WERI-Rb-1 (cell line): ENCODE results near the gene MOSPD3.
A peak's percentile ranks its signal among the peaks of the same experiment; 100 is the strongest.

Experiments used
- DNase-seq: peaks from one replicate; pipeline ENCODE4 v3.0.0-alpha.2; 2020
- H3K27ac ChIP-seq: fragments of 250-450 bp; sonication (Bioruptor Pico); 2 replicates; pipeline ENCODE4 v1.5.1; 2020; ENCODE audit warnings: mild to moderate bottlenecking, moderate library complexity
- H3K27me3 ChIP-seq: fragments of 250-450 bp; sonication (Bioruptor Pico); 2 replicates; pipeline ENCODE4 v1.5.1; 2021; ENCODE audit warnings: mild to moderate bottlenecking, low read depth, moderate library complexity; ENCODE audit not compliant: insufficient read depth, severe bottlenecking
- H3K36me3 ChIP-seq: fragments of 250-450 bp; sonication (Bioruptor Pico); 2 replicates; pipeline ENCODE4 v1.5.1; 2020; ENCODE audit warnings: mild to moderate bottlenecking, moderate library complexity
- H3K4me3 ChIP-seq: 2 replicates; pipeline ENCODE4 v1.5.1; 2011; ENCODE audit warnings: low read depth, mild to moderate bottlenecking, control low read depth, low read length
- H3K9me3 ChIP-seq: fragments of 250-450 bp; sonication (Bioruptor Pico); 2 replicates; pipeline ENCODE4 v1.5.1; 2021; ENCODE audit warnings: mild to moderate bottlenecking, moderate library complexity; ENCODE audit not compliant: severe bottlenecking
- TF ChIP-seq, protein P1 (sequence below): IDR thresholded peaks from 2 replicates; pipeline ENCODE4 v1.5.1; 2011; ENCODE audit warnings: low read depth, mild to moderate bottlenecking, control low read depth, inconsistent platforms, low read length

MOSPD3 gene

DNA sequence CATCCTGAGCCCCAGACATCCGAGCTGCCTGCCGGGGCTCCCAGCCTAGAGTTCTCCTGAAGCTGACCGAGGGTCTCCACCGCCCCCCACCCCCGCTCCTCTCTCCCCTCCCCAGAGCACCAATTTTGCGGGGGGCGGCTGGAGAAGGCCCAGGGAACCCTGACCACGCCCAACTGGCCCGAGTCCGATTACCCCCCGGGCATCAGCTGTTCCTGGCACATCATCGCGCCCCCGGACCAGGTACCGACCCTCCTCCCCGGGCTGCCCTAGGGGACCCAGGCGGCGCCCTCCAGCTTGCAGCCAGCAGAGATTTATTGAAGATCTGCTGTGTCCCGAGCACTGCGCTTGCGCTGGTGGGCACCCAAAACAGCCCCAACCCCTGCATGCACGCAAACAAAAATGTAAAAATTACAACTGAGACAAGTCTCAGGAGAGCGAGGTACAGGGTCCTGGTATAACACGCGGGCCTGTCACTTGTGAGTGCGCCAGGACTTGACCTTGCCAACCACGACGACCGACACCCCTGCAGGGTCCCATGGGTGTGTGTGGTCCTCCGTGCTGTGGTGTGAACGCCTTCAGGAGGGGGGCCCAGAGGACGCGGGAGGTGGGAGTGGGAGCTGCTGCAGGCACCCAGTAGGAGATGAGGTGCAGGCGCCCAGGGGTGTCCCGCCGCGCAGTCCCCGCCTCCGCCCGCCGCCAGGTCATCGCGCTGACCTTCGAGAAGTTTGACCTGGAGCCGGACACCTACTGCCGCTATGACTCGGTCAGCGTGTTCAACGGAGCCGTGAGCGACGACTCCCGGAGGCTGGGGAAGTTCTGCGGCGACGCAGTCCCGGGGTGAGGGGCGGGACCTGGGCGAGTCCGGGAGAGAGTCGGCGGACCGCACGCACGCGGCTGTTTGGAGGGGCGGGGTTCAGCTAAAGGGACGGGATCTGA is 7.1 kb upstream of the MOSPD3 start:
- Histone ChIP-seq H3K27ac (no peak overlapping the region), H3K4me3 (peak overlapping the region; percentile 83), H3K36me3 (no peaks in the 10 kb centered on the region), H3K9me3 (no peaks in the 10 kb centered on the region), H3K27me3 (peaks cover 8% of the 10 kb centered on the region)
- no peak for DNase-seq
- TF ChIP-seq, protein P1, sequence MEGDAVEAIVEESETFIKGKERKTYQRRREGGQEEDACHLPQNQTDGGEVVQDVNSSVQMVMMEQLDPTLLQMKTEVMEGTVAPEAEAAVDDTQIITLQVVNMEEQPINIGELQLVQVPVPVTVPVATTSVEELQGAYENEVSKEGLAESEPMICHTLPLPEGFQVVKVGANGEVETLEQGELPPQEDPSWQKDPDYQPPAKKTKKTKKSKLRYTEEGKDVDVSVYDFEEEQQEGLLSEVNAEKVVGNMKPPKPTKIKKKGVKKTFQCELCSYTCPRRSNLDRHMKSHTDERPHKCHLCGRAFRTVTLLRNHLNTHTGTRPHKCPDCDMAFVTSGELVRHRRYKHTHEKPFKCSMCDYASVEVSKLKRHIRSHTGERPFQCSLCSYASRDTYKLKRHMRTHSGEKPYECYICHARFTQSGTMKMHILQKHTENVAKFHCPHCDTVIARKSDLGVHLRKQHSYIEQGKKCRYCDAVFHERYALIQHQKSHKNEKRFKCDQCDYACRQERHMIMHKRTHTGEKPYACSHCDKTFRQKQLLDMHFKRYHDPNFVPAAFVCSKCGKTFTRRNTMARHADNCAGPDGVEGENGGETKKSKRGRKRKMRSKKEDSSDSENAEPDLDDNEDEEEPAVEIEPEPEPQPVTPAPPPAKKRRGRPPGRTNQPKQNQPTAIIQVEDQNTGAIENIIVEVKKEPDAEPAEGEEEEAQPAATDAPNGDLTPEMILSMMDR, result no peak

DNA sequence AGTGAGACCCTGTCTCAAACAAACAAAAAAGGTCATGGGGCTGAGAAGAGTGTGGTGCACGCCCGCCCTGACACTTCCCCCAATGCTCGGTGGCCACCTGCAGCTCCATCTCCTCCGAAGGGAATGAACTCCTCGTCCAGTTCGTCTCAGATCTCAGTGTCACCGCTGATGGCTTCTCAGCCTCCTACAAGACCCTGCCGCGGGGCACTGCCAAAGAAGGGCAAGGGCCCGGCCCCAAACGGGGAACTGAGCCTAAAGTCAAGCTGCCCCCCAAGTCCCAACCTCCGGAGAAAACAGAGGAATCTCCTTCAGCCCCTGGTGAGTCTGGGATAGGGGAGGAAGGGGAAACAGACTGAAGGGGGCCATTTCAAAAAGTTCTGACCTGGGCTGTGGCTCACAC is 6.0 kb upstream of the MOSPD3 start:
- H3K36me3 ChIP-seq, result no peaks in the 10 kb centered on the region
- no peaks in the 10 kb centered on the region for H3K9me3 ChIP-seq
- TF ChIP-seq, protein P1, result no peak
- peaks cover 8% of the 10 kb centered on the region for H3K27me3 ChIP-seq
- DNase-seq, result no peak
- no peak overlapping the region for H3K4me3 ChIP-seq
- no peak overlapping the region for H3K27ac ChIP-seq

DNA sequence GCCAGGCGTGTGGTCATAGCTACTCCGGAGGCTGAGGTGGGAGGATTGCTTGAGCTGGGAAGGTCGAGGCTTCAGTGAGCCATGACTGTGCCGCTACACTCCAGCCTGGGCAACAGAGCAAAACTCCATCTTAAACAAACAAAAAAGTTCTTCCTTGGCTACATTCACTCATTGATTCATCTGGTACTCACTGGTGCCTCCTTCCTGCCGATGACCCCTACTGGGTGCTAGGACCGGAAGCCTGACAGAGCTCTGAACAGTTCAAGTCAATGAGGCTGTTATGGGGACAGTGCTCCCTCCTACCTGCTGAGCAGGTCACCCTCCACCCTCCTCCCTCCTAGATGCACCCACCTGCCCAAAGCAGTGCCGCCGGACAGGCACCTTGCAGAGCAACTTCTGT is 5.2 kb upstream of the MOSPD3 start:
- H3K27me3 ChIP-seq, result peaks cover 8% of the 10 kb centered on the region
- H3K27ac ChIP-seq, result no peak overlapping the region
- H3K4me3 ChIP-seq, result no peak overlapping the region
- DNase-seq, result no peak
- no peaks in the 10 kb centered on the region for H3K9me3 ChIP-seq
- no peaks in the 10 kb centered on the region for H3K36me3 ChIP-seq
- TF ChIP-seq, protein P1, result no peak

DNA sequence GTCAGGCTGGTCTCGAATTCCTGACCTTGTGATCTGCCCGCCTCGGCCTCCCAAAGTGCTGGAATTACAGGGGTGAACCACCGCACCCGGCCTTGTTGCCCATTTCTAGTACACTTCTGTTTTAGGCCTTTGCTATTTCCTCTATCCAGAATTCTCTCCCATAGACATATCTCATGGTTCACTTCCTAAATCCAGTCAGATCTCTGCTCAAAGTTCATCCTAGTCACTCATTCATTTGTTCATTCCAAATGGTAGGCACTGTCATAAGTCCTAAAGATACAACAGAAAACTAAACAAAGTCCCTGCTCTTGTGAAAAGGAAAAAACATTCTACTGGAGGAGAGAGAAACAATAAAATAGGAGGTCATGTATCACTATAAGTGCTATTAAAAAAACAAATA is 2.4 kb upstream of the MOSPD3 start:
- Histone ChIP-seq H3K27me3 (peaks cover 8% of the 10 kb centered on the region), H3K36me3 (no peaks in the 10 kb centered on the region), H3K4me3 (no peak overlapping the region), H3K9me3 (no peaks in the 10 kb centered on the region), H3K27ac (no peak overlapping the region)
- TF ChIP-seq, protein P1, result no peak
- DNase-seq, result no peak

DNA sequence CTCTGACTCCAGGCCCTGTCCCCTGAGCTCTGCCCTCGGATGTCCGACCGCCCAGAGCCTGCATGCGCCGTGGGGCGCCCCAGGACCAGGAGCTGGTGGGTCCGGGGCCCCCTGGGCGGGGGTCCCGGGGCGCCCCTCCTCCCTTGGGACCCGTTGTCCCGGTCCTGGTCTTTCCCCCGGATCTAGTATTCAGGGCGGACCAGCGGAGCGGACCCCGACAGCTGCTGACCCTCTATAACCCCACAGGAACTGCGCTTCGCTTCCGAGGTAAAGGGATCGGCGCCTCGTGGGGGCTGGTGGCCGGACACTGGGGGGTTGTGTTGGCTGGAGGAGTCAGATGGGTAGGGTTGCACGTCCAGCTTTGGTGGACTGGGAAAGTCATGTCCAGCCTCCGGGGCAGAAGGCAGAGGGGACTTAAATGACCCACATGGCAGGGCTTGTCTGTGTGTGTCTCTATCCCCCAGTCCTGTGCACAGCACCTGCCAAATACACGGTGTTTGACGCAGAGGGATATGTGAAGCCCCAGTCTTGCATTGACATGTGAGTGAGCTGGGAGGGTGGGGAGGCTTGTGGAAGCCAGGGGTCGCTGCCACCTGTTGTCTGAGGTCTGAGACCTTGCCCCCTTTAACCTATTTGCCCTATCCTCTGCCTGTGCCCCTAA is 520 bp downstream of the MOSPD3 start:
- peak; percentile 34 for DNase-seq
- no peaks in the 10 kb centered on the region for H3K9me3 ChIP-seq
- H3K27me3 ChIP-seq, result no peaks in the 10 kb centered on the region
- TF ChIP-seq, protein P1, result peak; percentile 46; the same call in 1 of the 2 replicates
- H3K36me3 ChIP-seq, result no peaks in the 10 kb centered on the region
- peak overlapping the region; percentile 91; the same call in 1 of the 2 replicates for H3K27ac ChIP-seq
- peak overlapping the region; percentile 85 for H3K4me3 ChIP-seq
